IPS-NIHi11 (cell line): ENCODE measurements around the gene MTARC1.

Experiments
- DNase-seq: peaks from one replicate; pipeline ENCODE4 v3.0.0; 2012; ENCODE audit warnings: mixed read lengths, low spot score

Gene MTARC1

DNA sequence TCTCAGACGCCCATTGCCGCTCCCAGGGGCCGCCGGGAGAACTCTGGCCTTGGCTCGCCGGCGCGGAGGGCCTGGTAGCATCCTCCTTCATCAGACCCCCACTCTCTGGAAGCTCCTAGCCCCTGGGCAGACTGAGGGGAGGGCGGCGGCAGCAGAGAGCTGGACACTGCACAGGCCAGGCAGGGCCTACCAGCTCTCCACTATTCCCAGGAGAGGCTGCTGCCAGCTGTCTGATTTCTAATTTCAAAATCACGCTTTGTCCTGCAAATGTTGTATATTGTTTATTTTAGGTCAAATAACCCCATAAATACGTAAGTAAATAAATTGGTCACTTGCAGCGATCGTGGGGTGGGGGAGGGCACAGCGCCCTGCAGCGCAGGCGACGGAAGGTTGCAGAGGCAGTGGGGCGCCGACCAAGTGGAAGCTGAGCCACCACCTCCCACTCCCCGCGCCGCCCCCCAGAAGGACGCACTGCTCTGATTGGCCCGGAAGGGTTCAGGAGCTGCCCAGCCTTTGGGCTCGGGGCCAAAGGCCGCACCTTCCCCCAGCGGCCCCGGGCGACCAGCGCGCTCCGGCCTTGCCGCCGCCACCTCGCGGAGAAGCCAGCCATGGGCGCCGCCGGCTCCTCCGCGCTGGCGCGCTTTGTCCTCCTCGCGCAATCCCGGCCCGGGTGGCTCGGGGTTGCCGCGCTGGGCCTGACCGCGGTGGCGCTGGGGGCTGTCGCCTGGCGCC, at the start of gene MTARC1:
Gene MTARC1, plus strand, starts transcription at position 577 of the 732 bp plus-strand sequence. Its CDS starts 32 bp downstream, at position 609.
- peak; percentile 93 for DNase-seq

DNA sequence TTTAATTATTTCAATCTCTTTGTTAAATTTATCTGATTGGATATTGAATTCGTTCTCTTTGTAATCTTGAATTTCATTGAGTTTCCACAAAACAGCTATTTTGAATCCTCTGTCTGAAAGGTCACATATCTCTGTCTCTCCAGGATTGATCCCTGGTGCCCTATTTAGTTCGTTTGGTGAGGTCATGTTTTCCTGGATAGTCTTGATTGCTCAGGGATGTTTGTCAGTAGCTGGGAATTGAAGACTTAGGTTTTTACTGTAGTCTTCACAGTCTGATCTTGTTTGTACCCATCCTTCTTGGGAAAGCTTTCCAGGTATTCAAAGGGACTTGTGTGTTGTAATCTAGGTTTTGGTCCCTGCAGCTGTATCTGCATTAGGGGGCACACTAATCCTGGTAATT, 45.4 kb upstream of the MTARC1 start:
- DNase-seq: no peak

DNA sequence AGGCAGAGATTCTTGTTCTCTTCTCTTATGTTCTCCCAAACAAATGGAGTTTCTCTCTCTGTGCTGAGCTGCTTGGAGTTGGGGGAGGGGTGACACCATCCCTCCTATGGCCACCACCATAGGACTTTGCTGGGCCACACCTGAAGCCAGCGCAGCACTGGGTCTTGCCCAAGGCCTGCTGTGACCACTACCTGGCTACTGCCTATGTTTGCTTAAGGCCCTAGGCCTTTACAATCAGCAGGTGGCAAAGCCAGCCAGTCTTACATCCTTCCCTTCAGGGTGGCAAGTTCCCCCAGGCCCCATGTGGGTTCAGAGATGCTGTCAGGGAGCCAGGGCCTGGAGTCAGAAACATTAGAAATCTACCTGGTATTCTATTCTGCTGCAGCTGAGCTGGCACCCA, 44.9 kb upstream of the MTARC1 start:
- DNase-seq: no peak

DNA sequence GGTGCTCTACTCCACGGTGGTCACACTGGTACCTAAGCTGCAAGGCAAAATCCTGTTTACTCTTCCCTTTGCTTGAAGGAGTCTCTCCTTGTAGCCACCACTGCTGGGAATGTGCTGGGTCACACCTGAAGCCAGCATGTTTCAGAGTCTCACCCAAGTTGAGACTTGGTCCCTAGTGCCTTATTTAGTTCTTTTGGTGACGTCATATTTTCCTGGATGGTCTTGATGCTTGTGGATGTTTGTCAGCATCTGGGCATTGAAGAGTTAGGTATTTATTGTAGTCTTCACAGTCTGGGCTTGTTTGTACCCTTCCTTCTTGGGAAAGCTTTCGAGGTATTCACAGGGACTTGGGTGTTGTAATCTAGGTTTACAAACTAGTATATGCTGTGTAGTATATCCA, 44.2 kb upstream of the MTARC1 start:
- no peak for DNase-seq

DNA sequence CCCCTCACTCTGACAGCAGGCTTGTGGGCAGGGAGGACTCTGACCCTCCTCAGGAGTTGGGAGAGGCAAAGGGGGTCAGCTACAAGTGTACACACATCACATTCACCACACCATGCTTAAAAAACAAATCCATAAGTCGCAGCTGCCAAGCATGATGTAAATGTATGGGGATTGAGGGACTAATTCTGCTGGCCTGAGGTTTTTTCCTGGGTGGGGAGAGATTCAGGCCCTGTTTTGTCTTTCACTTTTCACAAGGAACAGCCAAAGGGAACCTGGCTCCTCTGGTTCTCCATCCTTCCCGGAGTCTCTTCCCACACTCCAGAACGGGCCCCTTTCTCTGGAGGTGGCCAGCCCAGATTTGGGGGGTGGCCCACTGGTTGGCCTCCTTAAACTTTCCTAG, 39.9 kb upstream of the MTARC1 start:
- no peak for DNase-seq

DNA sequence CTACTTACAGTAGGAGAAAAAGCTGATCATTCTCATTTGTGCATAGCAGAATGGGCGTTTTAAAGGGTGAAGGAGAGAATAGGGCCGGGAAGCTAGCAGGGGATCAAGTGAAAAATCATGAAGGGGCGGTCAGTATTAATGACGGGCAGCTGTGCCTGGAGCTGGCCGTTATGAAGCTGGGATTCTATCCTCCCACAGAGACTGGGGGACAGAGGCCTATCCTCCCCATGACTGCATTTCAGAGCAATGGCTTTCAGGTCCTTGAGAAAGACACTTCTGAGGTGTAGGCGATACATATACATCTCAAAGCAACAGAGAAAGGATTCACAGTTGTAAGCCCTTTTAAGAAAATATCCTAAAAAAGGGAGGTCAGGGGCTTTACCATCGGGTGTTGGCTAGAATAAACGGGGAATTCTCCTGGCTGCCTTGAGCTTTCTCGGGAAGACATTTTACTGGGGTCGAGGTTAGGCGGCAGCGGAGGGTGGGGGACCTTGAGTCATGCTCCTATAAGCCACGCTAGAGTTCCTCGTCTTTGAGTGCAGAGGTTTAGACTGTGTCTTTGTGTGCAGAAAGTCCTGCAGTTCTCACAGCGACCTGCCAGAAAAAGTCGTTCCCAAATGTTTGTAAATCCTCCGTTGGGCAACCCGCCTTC, 39.1 kb upstream of the MTARC1 start:
- no peak for DNase-seq

DNA sequence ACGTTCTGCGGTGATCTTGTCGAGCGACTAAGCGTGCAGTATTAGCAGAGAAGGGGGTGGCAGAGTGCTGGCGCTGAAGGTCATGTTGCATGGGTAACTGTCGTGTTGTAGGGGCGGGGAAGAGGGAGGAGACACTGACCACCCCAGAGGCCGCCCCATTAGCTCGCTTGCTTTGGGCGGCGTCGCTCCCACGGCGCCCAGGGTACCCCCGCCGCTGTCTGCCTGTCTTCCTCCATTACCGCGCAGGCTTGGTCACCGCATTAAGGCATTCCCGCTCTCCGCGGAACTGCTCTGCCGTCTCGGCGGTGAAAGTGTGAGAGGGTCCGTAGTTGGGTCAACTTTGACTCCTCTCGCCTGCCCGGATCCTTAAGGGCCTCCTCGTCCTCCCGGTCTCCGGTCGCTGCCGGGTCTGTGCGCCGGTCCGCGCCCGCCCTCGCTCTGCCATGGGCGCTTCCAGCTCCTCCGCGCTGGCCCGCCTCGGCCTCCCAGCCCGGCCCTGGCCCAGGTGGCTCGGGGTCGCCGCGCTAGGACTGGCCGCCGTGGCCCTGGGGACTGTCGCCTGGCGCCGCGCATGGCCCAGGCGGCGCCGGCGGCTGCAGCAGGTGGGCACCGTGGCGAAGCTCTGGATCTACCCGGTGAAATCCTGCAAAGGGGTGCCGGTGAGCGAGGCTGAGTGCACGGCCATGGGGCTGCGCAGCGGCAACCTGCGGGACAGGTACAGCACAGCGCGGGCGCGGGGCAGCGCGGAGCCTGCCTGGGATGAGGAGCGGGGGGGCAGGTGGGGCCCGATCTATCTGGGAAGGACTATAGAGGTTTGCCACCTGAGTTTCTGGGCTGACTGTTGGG, 38.4 kb upstream of the MTARC1 start, which contains the start of gene MTARC2:
Gene MTARC2, plus strand, starts transcription at position 234 of the 846 bp plus-strand sequence. Its CDS starts 210 bp downstream, at position 444.
- peak; percentile 86 for DNase-seq

DNA sequence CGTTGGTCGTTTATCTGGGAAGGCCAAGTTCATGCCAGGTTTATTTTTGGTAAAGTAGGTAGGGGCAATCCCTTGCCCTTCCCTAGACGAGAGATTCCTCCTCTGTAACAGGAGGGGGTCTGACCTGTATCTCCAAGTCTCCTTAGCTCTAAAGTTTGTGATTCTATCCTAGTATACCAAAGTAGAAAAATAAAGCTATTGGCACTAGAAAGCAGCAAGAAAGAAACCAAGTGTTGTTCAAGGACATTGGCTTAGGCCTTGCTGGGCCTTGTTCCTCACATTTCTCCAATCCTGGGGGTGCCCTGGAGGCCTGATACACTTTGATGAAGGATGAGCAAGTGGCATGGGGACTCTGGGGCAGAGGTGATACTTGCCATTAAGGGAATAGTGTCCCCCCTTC, 37.8 kb upstream of the MTARC1 start:
- no peak for DNase-seq

DNA sequence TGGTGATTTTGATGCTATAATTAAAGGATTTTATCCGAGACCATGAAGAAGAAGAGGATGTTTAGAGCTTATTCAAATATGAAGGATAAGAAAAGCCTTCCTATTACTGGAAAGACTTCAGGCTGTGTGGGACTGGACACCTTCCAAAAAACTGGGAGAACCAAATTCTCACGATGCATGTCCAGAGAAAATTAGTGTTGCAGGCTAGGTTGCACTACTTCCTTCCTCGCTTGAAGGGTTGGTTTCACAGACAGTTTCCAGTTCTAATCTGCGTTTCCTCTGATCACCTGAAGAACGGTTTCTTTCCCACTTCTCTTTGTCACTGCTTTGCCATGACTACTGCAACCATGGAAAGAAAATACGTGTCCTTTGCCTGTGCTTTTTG, 36.6 kb upstream of the MTARC1 start:
- no peak for DNase-seq

DNA sequence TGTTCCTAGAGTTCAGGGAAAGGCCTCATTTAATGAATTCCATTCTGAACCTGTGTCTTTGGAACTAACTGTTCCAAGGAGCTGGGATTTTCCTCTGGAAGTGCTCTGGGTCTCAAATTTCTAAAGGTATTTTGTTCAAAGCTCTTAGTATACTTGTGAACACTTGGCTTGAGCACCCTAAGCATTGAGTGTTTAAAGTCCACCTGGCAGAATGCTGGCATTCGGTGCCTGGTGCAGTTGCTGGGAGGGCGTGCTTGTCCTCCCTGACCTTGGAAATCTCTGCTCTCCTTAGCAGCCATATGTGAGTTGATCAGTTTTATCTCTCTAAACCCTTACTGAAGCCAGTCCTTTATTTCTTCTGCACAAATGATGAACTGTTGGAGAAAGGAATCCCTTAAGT, 35.6 kb upstream of the MTARC1 start:
- DNase-seq: no peak

DNA sequence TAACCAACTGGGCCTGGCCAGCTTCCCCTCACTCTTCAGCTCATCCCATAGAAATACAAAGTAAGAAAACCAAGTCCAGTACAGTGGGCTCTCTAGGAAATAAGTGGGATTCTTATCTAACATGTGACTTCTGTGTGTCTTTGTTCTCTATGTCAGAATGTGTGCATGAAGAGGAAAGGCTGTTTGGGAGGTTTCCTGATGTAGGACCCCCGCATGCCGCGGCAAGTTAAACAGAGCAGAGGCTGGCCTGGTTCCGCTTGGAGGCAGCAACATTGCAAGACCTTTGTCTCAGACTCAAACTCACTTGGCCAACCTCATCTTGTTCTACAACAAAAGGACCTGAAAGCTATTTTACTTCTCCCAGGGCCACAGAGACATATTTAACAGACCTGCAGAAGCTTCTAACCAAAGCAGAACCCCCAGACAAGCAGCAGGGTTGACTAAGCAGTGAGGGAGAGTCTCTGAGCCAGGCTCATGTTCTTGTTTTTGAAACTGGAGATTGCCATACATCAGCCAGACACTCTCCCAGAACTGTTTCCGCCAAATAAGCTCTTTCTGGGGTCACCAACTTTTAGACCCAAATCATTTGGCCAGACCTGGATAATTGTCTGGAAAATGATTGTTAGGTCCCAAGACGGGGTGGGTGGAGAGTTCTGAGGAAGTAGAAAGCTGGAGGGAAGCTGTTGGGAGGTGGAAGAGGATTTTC, 32.3 kb upstream of the MTARC1 start:
- no peak for DNase-seq

DNA sequence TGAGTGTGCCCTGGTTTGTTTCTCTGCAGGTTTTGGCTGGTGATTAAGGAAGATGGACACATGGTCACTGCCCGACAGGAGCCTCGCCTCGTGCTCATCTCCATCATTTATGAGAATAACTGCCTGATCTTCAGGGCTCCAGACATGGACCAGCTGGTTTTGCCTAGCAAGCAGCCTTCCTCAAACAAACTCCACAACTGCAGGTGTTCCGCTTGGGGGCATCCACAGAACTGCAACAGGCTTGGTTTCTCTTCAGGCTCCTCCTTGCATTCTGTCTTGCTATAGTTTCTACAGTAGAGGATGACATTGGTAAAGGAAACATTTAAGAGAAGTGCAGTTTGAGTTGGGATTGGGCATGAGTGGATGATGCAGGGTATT, 31.8 kb upstream of the MTARC1 start:
- DNase-seq: no peak

DNA sequence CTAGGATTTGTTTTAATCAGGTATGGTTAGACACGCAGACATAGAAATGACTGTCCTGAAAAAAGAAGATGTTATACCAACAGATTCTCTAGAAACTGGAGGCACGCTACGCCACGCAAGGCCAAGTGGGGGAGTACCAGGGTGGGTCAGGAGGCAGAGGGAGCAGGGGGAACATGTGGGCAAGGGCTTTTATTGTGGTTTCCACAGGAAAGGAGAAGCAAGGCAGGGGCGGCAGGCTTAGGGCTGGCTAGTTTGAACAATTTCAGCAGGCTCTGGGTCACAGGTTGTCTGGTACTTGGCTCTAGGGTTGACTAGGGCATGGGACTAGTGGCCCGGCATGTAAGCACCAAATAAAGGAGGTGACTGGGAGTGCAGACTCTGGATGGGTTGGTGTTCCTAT, 31.4 kb upstream of the MTARC1 start:
- DNase-seq: no peak

DNA sequence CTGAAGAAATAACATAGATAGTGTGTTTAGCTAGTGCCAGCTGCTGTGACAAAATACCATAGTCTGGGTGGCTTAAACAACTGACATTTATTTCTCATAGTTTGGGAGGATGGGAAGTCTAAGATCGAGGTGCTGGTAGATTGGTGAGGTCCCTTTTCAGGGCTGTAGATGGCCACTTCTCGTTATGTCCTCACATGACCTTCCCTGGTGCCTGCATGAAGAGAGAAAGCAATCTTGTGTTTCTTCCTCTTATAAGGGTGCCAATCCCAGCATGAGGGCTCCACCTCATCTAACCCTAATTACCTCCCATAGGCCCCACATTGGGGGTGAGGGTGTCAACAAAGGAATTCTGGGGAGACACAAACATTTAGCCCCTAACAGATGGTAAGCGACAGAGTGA, 29.3 kb upstream of the MTARC1 start:
- DNase-seq: no peak

DNA sequence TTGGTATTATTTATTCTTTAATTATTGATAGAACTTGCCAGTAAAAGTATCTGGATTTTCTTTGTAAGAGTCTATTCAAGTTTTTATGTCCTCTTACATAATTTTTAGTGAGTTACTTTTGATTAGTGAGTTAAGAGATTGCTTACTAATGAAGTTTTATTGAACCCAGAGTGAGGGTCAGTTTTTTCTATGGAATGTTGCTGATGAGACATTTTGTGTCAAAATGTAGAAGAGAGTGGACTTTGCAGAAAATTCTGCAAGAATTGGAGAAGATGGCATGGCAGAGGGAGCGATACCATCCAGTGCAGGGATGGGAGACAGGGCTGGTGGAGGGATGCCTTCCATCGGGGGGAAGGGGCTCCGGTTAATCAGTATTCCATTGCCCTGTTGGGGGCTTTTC, 27.6 kb upstream of the MTARC1 start:
- DNase-seq: no peak

DNA sequence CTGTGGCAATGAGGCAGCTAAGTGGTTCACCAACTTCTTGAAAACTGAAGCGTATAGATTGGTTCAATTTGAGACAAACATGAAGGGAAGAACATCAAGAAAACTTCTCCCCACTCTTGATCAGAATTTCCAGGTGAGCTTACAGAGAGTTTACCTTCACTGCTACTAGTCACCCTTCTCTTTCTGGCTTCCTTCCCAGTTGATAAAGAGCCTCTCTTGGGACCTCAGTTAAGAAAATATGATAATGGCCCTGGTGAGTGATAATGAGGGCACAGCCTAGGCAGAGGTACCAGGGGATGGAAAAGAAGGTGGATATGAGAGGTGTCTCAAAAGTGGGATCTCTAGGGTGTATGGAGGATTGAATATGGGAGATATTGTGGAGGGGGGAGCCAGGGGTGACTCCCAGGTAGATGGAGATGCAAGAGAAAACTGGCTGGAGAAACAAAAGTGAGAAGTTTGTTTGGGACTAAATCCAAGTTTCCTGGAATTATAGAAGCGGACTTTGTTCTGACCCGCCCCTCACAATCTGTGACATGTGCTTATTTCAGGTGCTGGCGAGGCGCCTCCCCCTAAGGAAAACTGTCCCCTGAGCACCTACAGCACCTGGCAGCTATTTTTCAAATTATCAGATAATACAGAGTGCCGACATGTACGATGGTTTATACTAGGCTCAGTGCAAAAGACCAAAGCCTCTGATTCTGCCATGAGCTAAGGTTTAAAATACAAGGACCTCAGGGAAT, 24.9 kb upstream of the MTARC1 start:
- no peak for DNase-seq

DNA sequence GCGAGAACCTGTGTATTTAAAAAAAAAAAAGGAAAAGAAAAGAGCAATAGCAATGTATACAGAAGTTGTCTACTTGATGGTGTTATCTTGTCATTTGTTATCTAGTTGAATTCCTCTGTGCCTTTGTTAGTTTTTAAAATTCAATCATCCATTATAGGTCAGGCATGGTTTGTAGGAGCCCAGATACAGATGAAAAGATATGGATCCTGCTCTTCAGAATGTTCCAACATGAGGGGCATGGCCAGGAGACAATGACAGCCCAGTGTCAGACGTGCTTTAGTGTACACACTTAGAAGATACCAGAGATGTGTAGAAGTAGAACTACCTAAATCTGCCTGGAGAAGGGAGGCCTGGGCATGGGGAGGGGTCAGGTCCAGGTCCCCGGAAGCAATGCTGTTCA, 22.0 kb upstream of the MTARC1 start:
- no peak for DNase-seq

DNA sequence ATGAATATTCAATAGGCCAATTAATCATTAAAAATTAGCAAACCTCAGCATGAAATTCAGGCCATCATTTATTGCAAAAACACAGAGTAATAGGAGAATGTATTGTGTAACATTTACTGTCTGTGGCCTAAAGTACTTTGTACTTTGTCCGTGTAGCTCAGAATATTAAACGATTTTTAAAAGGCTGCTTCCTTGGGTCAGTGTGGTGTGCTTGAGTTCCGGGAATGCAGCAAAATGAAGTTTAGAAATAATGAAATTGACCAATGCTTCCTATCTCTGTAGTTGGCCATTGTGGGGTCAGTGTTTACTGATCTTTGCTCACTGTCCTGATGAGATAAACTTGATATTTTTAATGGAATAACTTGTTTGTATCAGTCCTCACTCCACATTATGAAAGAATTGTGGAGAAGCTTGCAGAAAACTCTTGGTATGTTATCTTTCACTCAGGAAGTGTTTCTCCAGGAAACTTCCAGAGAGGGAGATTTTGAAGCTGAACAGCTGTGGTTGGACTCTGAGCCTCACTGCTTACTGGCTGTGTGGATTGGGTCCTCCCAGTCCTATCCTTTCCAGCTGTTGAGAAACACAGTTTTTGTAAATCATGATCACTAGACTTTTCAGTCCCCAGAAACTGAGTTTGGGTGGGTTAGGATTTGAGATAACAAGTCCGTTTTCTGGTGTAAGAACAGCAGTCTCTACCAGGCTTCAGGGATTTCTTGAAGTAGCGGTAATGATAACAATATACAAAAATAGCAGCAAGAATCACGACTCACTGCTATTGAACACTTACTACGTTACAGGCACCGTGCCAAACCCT, 19.2 kb upstream of the MTARC1 start:
- DNase-seq: no peak

DNA sequence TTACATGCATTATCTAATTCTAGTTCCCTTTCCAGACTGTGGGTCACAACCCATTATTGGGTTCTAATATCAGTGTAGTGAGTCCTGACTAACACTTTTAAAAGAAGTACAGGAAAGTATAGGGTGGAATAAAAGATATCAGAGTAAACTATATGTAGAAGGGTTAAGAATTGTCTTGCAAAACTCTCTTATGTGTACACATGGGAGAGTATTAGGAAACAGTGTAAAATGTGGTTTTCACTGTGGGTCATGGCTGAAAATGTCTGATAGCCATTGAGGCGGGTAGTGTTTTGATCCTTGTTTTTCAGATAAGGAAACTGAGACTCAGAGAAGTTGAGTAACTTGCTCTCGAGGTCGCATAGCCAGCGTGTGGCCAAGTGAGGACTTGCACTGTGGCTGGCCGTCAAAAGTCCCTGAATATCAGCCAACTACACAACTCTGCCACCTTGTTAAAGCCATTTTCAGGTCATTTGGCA, 18.5 kb upstream of the MTARC1 start:
- no peak for DNase-seq

DNA sequence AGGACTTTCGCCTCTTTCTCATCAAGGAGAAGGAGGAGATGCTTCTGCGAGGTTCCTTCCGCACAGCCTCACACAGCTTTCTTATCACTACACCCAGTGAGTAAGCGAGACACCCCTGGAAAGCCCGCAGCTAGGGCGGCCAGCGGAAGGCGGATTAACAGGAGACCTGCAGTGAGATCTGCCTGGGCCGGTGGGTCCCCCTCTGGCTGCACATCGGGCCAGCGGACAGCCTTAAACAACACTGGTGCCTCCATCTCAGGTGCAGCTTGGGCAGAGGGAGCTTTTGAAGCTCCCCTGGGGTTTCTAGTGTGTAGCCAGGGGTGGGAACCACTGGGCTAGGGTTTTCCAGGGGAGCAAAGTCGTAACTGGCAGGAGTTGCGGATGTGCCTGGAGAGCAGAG, 17.5 kb upstream of the MTARC1 start:
- no peak for DNase-seq
